Fibroblast of skin of right quadriceps (primary cell): ENCODE data around the gene CRYGS.
A peak's percentile ranks its signal among the peaks of the same experiment; 100 is the strongest.

ENCODE experiments used
- DNase-seq: peaks from one replicate; pipeline ENCODE4 v3.0.0-alpha.2; 2013

Gene CRYGS

DNA sequence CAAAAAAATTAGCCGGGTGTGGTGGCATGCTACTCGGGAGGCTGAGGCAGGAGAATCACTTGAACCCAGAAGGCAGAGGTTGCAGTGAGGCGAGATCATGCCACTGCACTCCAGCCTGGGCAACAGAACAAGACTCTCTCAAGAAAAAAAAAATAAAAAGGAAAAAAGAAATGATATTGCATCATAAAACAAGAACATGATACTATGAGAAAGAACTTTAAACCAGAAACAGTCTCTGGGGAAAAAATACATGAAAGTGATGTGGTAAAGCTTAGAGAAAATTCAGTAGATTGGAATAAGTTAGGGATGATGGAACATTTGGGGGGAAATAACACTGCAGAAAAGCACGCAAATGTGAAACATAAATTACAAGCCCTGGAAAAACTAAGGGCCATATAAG is 54.7 kb downstream of the CRYGS start:
- peak; percentile 9 for DNase-seq
